H1 (cell line): ENCODE data around the gene RASGRP3. TPM values are rescaled to one million over a fixed set of nuclear protein-coding genes. Genes with fewer than 3 reads are reported as not detected.

Experiments
- BRCA1 ChIP-seq: IDR thresholded peaks from 2 replicates; pipeline ENCODE4 v1.6.1; 2012; ENCODE audit warnings: low read depth, low read length, improper control_type of control experiment
- CBX8 ChIP-seq: fragments of 300-800, 300-1000 bp; sonication (generic); IDR thresholded peaks from 2 replicates; pipeline ENCODE4 v1.7.1; 2016; ENCODE audit warnings: low read depth, low read length, borderline replicate concordance
- CEBPB ChIP-seq: IDR thresholded peaks from 2 replicates; pipeline ENCODE4 v1.6.1; 2012; ENCODE audit warnings: low read depth, low read length
- CTBP2 ChIP-seq: IDR thresholded peaks from 2 replicates; pipeline ENCODE4 v1.7.0; 2011; ENCODE audit warnings: borderline replicate concordance, mild to moderate bottlenecking, moderate library complexity, mixed read lengths, low read length; ENCODE audit not compliant: insufficient read depth, insufficient read length
- NRF1 ChIP-seq: IDR thresholded peaks from 2 replicates; pipeline ENCODE4 v1.6.1; 2011; ENCODE audit warnings: mild to moderate bottlenecking, low read depth, low read length, improper control_type of control experiment
- RXRA ChIP-seq: IDR thresholded peaks from 2 replicates; pipeline ENCODE4 v1.6.1; 2011; ENCODE audit warnings: low read depth, mild to moderate bottlenecking, low read length, moderate library complexity; ENCODE audit not compliant: insufficient read depth
- polyA plus RNA-seq, 7 experiments: library from polyadenylated mRNA; depleted of rRNA in 3 of 7; stranded (reverse) in 5 of 7; unstranded in 2 of 7; fragments of >200 nt in 5 of 7; fragments of 200-250 nt in 2 of 7; gene quantifications; 1 replicate in 5 of 7; 2 replicates in 1 of 7; 4 replicates in 1 of 7; pipeline versions ENCODE4 v1.2.1 to v1.2.3, GENCODE V29; 2011 to 2013; ENCODE audit warnings: missing spikeins in 2 of 7, mixed read lengths in 2 of 7
- total RNA-seq: library from RNA; stranded (reverse); fragmentation: NEBNext Ultra II Directional; extraction: Animal tissue kit (Norgen Biotek cat#: 25700); gene quantifications from 2 replicates; pipeline ENCODE4 v1.2.1, GENCODE V29; 2021
- TF ChIP-seq, protein P1 (sequence below): fragments of 300-600 bp; sonication (generic); IDR thresholded peaks from 2 replicates; pipeline ENCODE4 v1.7.1; 2012; ENCODE audit warnings: low read length, moderate library complexity, mild to moderate bottlenecking, inconsistent platforms; ENCODE audit not compliant: insufficient replicate concordance

RASGRP3 gene
- total and polyA plus RNA-seq, 2 of the 8 experiments (the other 6 are each of a cell fraction or from before 2014, with no cell fraction given), result 0.06 TPM; not detected in 1

DNA sequence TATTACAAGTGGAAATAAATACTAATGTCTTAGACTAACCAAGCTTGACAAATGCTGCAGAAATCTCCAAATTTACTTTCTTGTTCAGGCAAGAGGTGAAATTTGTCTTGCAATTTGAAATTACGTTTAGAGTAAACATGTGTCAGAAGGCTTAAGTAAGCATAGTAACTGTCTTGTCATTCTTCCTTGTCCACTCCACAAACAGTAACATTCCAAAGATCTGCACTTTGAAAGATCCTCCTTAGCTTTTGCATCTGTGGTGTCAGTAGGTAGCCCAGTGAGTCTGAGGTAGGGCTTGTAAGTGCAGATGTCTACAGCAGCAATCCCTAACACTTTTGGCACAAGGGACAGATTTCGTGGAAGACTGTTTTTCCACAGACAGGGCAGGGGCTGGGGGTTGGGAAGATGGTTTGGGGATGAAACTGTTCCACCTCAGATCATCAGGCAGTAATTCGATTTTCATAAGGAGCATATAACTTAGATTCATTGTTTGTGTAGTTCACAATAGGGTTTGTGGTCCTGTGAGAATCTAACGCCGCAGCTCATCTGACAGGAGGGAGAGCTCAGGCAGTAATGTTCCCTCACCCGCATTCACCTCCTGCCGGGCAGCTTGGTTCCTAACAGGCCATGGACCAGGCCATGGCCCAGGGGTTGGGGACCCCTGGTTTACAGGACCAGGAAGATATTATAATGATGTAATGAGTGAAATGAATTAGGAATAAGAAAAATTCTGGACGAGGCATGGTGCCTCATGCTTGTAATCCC is 18.6 kb downstream of the RASGRP3 start (continued):
- TF ChIP-seq, protein P1, sequence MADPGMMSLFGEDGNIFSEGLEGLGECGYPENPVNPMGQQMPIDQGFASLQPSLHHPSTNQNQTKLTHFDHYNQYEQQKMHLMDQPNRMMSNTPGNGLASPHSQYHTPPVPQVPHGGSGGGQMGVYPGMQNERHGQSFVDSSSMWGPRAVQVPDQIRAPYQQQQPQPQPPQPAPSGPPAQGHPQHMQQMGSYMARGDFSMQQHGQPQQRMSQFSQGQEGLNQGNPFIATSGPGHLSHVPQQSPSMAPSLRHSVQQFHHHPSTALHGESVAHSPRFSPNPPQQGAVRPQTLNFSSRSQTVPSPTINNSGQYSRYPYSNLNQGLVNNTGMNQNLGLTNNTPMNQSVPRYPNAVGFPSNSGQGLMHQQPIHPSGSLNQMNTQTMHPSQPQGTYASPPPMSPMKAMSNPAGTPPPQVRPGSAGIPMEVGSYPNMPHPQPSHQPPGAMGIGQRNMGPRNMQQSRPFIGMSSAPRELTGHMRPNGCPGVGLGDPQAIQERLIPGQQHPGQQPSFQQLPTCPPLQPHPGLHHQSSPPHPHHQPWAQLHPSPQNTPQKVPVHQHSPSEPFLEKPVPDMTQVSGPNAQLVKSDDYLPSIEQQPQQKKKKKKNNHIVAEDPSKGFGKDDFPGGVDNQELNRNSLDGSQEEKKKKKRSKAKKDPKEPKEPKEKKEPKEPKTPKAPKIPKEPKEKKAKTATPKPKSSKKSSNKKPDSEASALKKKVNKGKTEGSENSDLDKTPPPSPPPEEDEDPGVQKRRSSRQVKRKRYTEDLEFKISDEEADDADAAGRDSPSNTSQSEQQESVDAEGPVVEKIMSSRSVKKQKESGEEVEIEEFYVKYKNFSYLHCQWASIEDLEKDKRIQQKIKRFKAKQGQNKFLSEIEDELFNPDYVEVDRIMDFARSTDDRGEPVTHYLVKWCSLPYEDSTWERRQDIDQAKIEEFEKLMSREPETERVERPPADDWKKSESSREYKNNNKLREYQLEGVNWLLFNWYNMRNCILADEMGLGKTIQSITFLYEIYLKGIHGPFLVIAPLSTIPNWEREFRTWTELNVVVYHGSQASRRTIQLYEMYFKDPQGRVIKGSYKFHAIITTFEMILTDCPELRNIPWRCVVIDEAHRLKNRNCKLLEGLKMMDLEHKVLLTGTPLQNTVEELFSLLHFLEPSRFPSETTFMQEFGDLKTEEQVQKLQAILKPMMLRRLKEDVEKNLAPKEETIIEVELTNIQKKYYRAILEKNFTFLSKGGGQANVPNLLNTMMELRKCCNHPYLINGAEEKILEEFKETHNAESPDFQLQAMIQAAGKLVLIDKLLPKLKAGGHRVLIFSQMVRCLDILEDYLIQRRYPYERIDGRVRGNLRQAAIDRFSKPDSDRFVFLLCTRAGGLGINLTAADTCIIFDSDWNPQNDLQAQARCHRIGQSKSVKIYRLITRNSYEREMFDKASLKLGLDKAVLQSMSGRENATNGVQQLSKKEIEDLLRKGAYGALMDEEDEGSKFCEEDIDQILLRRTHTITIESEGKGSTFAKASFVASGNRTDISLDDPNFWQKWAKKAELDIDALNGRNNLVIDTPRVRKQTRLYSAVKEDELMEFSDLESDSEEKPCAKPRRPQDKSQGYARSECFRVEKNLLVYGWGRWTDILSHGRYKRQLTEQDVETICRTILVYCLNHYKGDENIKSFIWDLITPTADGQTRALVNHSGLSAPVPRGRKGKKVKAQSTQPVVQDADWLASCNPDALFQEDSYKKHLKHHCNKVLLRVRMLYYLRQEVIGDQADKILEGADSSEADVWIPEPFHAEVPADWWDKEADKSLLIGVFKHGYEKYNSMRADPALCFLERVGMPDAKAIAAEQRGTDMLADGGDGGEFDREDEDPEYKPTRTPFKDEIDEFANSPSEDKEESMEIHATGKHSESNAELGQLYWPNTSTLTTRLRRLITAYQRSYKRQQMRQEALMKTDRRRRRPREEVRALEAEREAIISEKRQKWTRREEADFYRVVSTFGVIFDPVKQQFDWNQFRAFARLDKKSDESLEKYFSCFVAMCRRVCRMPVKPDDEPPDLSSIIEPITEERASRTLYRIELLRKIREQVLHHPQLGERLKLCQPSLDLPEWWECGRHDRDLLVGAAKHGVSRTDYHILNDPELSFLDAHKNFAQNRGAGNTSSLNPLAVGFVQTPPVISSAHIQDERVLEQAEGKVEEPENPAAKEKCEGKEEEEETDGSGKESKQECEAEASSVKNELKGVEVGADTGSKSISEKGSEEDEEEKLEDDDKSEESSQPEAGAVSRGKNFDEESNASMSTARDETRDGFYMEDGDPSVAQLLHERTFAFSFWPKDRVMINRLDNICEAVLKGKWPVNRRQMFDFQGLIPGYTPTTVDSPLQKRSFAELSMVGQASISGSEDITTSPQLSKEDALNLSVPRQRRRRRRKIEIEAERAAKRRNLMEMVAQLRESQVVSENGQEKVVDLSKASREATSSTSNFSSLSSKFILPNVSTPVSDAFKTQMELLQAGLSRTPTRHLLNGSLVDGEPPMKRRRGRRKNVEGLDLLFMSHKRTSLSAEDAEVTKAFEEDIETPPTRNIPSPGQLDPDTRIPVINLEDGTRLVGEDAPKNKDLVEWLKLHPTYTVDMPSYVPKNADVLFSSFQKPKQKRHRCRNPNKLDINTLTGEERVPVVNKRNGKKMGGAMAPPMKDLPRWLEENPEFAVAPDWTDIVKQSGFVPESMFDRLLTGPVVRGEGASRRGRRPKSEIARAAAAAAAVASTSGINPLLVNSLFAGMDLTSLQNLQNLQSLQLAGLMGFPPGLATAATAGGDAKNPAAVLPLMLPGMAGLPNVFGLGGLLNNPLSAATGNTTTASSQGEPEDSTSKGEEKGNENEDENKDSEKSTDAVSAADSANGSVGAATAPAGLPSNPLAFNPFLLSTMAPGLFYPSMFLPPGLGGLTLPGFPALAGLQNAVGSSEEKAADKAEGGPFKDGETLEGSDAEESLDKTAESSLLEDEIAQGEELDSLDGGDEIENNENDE, result no peak
- TF ChIP-seq CTBP2 (no peak), NRF1 (no peak), CBX8 (no peak), RXRA (no peak), BRCA1 (no peak), CEBPB (no peak)
- TF ChIP-seq, all 59 proteins: peak for 0
